ENCODE data around the gene GSS. TPM values are rescaled to one million over a fixed set of nuclear protein-coding genes. Genes with fewer than 3 reads are reported as not detected.

GSS gene
- total RNA-seq, 1 donor from 2014 or later, result 47.9 TPM

DNA sequence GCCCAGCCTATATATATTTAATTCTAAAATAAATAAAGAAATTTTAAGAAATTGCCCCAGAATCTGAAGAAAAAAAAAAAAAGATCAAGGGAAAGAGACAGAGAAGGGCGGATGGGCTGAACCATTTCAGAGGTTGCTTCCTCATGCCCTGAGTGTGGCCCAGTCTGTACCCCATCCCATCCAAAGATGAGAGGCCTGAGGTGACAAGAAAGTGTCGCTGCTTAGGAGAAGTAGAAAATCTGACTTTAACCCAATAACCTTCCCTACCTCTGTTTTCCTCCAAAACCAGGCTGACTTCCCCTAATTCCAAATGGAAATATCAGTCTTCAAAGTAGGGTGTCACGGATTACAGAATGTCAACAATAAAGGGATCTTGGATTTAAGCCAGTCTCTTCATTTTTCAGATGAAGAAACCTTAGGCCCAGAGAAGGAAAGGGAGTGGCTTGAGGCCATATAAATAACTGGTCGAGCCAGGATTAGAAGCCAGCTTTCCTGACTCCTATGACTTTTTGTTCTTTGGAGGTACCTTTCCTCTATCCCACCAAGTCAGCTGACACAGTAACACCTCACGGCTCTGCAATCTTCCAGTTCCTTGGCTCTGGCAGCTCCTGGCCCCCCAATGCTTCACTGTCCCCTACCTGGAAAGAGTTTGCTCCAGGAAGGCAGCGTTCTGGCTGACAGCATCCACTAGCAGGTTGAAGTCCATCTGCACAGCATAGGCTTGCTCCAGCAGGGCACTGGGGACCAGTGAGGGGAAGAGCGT is 10.1 kb downstream of the GSS start:
- H3K4me1 ChIP-seq, result peaks cover 5% of the 10 kb centered on the region
- TF ChIP-seq POLR2A (IDR thresholded peaks at IDR 0.05) (no peak), POLR2AphosphoS5 (IDR thresholded peaks at IDR 0.05; ENCODE audit: insufficient read depth in 1 of 2, low read depth in 1 of 2) (no peak)
- TF ChIP-seq, protein P1, sequence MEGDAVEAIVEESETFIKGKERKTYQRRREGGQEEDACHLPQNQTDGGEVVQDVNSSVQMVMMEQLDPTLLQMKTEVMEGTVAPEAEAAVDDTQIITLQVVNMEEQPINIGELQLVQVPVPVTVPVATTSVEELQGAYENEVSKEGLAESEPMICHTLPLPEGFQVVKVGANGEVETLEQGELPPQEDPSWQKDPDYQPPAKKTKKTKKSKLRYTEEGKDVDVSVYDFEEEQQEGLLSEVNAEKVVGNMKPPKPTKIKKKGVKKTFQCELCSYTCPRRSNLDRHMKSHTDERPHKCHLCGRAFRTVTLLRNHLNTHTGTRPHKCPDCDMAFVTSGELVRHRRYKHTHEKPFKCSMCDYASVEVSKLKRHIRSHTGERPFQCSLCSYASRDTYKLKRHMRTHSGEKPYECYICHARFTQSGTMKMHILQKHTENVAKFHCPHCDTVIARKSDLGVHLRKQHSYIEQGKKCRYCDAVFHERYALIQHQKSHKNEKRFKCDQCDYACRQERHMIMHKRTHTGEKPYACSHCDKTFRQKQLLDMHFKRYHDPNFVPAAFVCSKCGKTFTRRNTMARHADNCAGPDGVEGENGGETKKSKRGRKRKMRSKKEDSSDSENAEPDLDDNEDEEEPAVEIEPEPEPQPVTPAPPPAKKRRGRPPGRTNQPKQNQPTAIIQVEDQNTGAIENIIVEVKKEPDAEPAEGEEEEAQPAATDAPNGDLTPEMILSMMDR (IDR thresholded peaks at IDR 0.05), result no peak
- H3K36me3 ChIP-seq, result peaks cover 0 to 29% of the 10 kb centered on the region in 2 donors

DNA sequence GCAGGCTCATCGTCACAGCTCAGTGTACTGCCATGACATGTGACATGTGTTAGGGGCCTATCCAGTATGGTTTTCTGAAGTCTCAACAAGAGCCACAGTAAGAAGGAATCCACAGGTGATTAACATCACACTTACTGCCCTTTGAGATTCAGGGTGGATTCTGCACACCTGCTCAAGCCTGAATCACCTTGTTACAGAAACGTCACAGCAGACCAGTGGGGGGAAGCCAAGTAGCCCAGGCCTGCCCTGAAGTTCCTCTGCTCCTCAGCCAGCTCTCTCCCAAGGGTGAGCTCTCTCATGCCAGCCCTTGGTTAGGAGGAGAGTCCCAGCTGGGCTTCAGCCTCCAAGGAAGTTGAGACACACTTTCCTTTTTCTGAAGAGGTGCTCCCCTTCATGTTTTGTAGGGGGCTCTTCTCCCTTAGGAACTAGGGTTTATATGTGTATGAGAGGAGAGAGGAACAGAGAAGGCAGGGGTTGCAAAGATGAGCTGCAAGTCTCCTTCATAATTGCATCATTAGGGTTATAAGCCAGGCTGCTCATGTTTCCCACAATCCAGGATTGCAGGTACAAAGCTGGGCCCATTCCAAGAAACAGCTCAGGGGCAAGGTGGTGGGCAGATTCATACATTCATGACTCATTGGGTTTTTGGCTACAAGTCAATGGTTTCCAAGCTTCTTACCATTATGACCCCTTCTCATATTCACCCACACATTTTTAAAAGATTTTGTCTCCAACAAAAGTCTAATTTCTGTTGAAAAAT is 11.6 kb downstream of the GSS start:
- DNase-seq (ENCODE audit: extremely low spot score in 2 of 2), result no peak
- Histone ChIP-seq H3K4me1 (peaks cover 5% of the 10 kb centered on the region), H3K36me3 (peaks cover 0 to 29% of the 10 kb centered on the region in 2 donors), H3K4me3 (no peak overlapping the region), H3K27me3 (no peaks in the 10 kb centered on the region), H3K9me3 (no peaks in the 10 kb centered on the region), H3K27ac (no peak overlapping the region)
- TF ChIP-seq, protein P1 (IDR thresholded peaks at IDR 0.05), result no peak
- no peak for TF ChIP-seq POLR2AphosphoS5 (IDR thresholded peaks at IDR 0.05; ENCODE audit: insufficient read depth in 1 of 2, low read depth in 1 of 2)
- TF ChIP-seq POLR2A (IDR thresholded peaks at IDR 0.05), result no peak
- intact Hi-C loops (cut with DNase I), result no loop called here

More for the DNA sequence above, 10.1 kb downstream of the GSS start:
- Histone ChIP-seq H3K9me3 (no peaks in the 10 kb centered on the region), H3K27ac (no peak overlapping the region), H3K4me3 (no peak overlapping the region), H3K27me3 (no peaks in the 10 kb centered on the region)
- no peak for DNase-seq (ENCODE audit: extremely low spot score in 2 of 2)
- intact Hi-C loops (cut with DNase I), result no loop called here

DNA sequence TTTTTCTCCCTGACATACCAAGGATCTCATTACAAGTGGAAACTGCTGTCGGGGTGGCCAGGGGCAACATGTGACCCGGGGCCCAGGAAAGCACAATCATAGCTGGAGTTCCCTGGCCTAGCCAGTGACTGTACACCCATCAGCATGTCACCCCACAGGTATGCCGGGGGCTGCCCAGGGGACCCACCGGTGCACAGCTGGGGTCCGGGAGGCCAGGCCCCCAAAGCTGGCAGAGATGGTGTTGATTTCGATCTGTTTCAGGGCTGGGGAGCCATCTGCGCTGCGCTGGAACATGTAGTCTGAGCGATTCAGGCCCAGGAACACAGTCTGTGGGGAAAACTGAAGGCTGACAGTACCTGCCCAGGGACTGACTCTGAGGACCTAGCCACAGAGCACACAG is 13.3 kb downstream of the GSS start:
- no peak for DNase-seq (ENCODE audit: extremely low spot score in 2 of 2)
- no peak overlapping the region for H3K4me3 ChIP-seq
- TF ChIP-seq POLR2AphosphoS5 (IDR thresholded peaks at IDR 0.05; ENCODE audit: insufficient read depth in 1 of 2, low read depth in 1 of 2) (no peak), POLR2A (IDR thresholded peaks at IDR 0.05) (no peak)
- TF ChIP-seq, protein P1 (IDR thresholded peaks at IDR 0.05), result no peak
- no peaks in the 10 kb centered on the region for H3K27me3 ChIP-seq
- peaks cover 5% of the 10 kb centered on the region for H3K4me1 ChIP-seq
- no peaks in the 10 kb centered on the region for H3K9me3 ChIP-seq
- H3K36me3 ChIP-seq, result peaks cover 0 to 29% of the 10 kb centered on the region in 2 donors
- H3K27ac ChIP-seq, result no peak overlapping the region
- intact Hi-C loops (cut with DNase I), result no loop called here

DNA sequence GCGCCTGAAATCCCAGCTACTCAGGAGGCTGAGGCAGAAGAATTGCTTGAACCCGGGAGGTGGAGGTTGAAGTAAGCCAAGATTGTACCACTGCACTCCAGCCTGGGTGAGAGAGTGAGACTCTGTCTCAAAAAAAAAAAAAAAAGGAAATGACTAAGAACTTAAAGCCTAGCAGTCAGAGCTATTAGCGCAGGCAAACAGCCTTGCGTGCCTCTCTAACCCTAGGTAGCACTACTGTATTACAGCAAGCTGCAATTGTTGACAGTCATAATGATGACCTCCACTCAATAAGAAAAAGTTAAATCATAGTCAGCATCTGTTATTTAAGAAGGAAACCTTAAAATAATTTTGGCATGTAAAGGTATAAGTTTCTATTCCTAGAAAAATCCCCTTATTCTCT is 14.4 kb downstream of the GSS start:
- no peak for DNase-seq (ENCODE audit: extremely low spot score in 2 of 2)
- H3K36me3 ChIP-seq, result peaks cover 0 to 37% of the 10 kb centered on the region in 2 donors
- no peaks in the 10 kb centered on the region for H3K9me3 ChIP-seq
- H3K27ac ChIP-seq, result no peak overlapping the region
- no peaks in the 10 kb centered on the region for H3K27me3 ChIP-seq
- TF ChIP-seq POLR2AphosphoS5 (IDR thresholded peaks at IDR 0.05; ENCODE audit: insufficient read depth in 1 of 2, low read depth in 1 of 2) (no peak), POLR2A (IDR thresholded peaks at IDR 0.05) (no peak)
- TF ChIP-seq, protein P1 (IDR thresholded peaks at IDR 0.05), result no peak
- peaks cover 5% of the 10 kb centered on the region for H3K4me1 ChIP-seq
- H3K4me3 ChIP-seq, result no peak overlapping the region
- intact Hi-C loops (cut with DNase I), result no loop called here
